AG04450 (cell line): ENCODE measurements around the gene MYLK3. TPM values are rescaled to one million over a fixed set of nuclear protein-coding genes. Genes with fewer than 3 reads are reported as not detected.

ENCODE experiments used
- CTCF ChIA-PET: fragments of 300-600, 350-600 bp; formaldehyde crosslinking; extraction: SDS; loops from one replicate; lab custom pipeline; 2022; ENCODE audit warnings: antibody characterized with exemption, inconsistent platforms; lab: Charles Lee
- POLR2A ChIA-PET: fragments of 350-600 bp; formaldehyde crosslinking; extraction: SDS; loops from one replicate; lab custom pipeline; 2021; ENCODE audit warnings: antibody characterized with exemption, inconsistent platforms; lab: Yijun Ruan, JAX
- DNase-seq: peaks from one replicate; pipeline ENCODE4 v3.0.0-alpha.2; 2011; ENCODE audit warnings: low read depth, low spot score
- H3K27ac ChIP-seq: one replicate; pipeline ENCODE4 v1.5.1; 2012; ENCODE audit warnings: low read depth, low read length, control low read depth
- H3K27me3 ChIP-seq: one replicate; pipeline ENCODE4 v1.6.0; 2012; ENCODE audit warnings: low read length; ENCODE audit not compliant: control insufficient read depth, insufficient read depth
- H3K4me3 ChIP-seq: 2 replicates; pipeline ENCODE4 v1.5.1; 2011; ENCODE audit warnings: mild to moderate bottlenecking, low read depth, low read length, control low read depth
- H3K9me3 ChIP-seq: 2 replicates; pipeline ENCODE4 v1.5.1; 2012; ENCODE audit warnings: low read length; ENCODE audit not compliant: control insufficient read depth, insufficient read depth
- polyA plus RNA-seq: library from polyadenylated mRNA; depleted of rRNA; stranded (reverse); fragments of >200 nt; gene quantifications from 2 replicates; pipeline ENCODE4 v1.2.3, GENCODE V29; 2011
- TF ChIP-seq, protein P1 (sequence below): IDR thresholded peaks from 2 replicates; pipeline ENCODE4 v1.5.1; 2011; ENCODE audit warnings: low read depth, low read length, control low read depth, inconsistent platforms

MYLK3 gene
- polyA plus RNA-seq, 1 experiment, result 0.11 TPM

DNA sequence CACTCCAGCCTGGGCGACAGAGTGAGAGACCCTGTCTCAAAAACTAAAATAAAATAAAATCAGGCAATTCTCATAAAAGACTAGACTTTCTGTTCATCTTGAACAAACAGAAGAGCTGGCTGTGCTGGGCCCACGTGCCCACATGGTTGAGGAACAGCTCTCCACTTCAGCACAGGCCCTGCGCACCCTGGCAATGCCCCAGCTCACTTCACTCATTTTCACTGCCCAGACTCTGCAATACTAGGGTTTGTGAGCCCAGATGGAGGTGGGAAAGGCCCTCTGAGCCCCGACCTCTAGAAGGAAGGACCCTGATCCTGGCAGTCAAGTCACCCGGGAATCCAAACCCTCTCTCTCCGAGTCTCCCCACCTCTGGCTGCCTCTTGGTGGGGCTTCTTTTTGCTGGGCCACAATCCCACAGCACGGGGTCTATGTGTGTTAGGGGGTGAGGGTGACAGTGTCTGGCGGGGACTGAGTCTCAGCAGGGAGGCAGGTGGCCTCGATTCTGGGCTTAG, 14.8 kb downstream of the MYLK3 start:
- POLR2A ChIA-PET, result no interaction called here
- Histone ChIP-seq H3K4me3 (no peak overlapping the region), H3K27me3 (no peaks in the 10 kb centered on the region), H3K27ac (no peak overlapping the region), H3K9me3 (no peaks in the 10 kb centered on the region; the same call in 1 of the 2 replicates)
- TF ChIP-seq, protein P1, sequence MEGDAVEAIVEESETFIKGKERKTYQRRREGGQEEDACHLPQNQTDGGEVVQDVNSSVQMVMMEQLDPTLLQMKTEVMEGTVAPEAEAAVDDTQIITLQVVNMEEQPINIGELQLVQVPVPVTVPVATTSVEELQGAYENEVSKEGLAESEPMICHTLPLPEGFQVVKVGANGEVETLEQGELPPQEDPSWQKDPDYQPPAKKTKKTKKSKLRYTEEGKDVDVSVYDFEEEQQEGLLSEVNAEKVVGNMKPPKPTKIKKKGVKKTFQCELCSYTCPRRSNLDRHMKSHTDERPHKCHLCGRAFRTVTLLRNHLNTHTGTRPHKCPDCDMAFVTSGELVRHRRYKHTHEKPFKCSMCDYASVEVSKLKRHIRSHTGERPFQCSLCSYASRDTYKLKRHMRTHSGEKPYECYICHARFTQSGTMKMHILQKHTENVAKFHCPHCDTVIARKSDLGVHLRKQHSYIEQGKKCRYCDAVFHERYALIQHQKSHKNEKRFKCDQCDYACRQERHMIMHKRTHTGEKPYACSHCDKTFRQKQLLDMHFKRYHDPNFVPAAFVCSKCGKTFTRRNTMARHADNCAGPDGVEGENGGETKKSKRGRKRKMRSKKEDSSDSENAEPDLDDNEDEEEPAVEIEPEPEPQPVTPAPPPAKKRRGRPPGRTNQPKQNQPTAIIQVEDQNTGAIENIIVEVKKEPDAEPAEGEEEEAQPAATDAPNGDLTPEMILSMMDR, result no peak
- no peak for DNase-seq
- CTCF ChIA-PET, result no interaction called here

DNA sequence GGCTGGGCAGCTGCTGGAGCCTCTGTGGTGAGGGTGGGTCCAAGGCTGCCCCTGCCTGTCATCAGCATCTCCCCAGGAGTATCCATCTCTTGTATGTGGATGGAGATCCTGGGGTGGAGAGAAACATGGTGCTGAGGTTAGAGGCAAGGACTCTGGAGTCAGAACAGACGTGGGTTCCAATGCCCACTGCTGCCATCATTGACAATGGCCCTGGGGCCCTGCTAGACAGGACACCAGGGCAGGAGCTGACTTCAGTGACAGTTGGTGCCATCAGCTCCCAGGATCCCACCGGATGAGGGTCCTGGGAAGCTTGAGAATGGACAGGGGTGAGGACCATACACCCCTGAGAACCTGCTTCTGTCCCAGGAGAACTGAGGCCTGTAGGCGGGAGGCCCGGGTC, 15.6 kb downstream of the MYLK3 start:
- no peaks in the 10 kb centered on the region for H3K27me3 ChIP-seq
- TF ChIP-seq, protein P1, result no peak
- no peak overlapping the region for H3K4me3 ChIP-seq
- CTCF ChIA-PET, result no interaction called here
- POLR2A ChIA-PET, result no interaction called here
- DNase-seq, result no peak
- no peaks in the 10 kb centered on the region; the same call in 1 of the 2 replicates for H3K9me3 ChIP-seq
- no peak overlapping the region for H3K27ac ChIP-seq

DNA sequence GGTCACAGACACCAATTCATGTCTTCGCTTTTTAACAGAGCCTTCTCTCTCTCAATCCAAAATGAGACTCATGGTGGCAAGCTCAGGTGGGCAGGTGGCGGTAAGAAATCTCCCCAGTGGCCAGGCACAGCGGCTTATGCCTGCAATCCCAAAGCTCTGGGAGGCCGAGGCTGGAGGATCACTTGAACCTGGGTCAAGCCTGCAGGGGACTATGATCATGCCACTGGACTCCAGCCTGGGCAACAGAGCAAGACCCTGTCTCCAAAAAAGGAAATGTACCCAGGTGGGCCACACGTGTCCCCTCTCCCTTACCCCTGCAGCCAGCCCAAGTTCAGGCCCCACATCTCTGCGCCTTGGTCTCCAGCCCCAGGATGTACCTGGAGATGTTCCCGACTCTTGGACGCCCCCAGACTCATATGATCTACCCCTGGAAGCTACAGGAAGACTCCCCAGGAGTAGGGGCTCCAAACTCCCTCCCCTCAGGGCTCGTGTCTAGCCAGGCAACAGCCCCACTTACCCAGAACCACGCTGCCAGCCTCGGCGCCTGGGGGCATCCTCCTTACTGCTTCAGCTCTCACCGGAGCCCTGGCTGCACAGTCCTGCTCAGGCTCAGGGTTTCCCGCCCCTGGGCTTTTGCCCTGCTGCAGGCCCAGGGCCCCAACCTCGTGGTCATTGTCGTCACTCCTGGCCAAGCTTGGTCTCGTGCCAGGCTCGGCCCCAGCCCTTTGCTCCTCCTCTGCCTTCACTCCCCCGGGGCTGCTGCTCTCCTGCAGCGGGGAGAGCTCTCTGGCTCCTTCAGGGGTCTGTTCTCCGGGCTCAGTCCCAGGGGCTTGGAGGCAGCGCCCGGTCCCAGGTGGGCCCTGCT, 16.2 kb downstream of the MYLK3 start:
- DNase-seq, result no peak
- no peak overlapping the region for H3K27ac ChIP-seq
- ChIA-PET CTCF (no interaction called here), POLR2A (no interaction called here)
- no peaks in the 10 kb centered on the region; the same call in 1 of the 2 replicates for H3K9me3 ChIP-seq
- TF ChIP-seq, protein P1, result no peak
- H3K4me3 ChIP-seq, result no peak overlapping the region
- no peaks in the 10 kb centered on the region for H3K27me3 ChIP-seq

DNA sequence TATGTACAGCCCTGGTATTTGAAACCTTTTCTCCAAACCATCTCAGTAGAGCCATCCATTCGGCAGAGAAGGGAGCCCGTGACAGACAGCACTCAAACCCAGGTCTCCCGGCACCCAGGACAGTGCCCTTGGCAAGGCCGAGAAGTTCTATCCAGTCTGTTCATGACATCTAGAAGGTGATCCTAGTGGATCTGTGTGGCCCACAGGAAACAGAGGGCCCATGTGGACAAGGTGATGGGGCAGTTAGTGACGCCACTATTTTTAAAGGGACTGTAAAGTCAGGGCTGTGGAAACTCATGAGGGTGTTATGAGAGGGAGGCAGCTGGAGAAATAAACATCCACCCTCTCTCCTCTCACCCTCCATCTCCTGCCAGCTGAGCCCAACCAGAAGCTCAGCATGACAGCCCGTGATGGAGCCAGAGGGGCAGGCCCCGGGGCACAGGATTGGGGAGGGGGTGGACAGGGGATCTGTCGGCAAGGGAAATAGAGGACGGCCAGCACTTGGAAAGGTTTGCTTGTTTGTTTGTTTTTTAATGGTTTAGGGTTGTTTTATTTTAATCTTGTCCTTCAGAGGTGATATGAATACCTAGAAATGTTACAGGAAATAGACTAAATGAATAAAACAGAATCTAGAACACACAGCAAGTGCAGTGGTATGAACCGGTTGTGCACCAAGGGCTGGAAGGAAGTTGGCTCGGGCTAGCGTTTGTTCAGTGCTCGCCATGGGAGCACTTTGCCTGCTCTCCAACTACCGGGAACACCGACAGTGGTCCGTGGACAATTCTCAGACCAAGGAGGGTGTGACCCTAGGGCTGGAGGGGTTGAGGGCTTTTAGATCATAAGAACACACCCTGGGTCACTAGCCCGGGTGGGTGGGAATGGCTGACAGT, 17.1 kb downstream of the MYLK3 start:
- H3K9me3 ChIP-seq, result no peaks in the 10 kb centered on the region; the same call in 1 of the 2 replicates
- DNase-seq, result no peak
- no peak overlapping the region for H3K4me3 ChIP-seq
- ChIA-PET CTCF (no interaction called here), POLR2A (no interaction called here)
- no peak overlapping the region for H3K27ac ChIP-seq
- TF ChIP-seq, protein P1, result no peak
- no peaks in the 10 kb centered on the region for H3K27me3 ChIP-seq
